ENCODE data around the gene PPM1L. TPM values are rescaled to one million over a fixed set of nuclear protein-coding genes. Genes with fewer than 3 reads are reported as not detected.
A peak's percentile ranks its signal among the peaks of the same experiment; 100 is the strongest.

PPM1L gene
- polyA plus RNA-seq, 3 donors, result 5.5 to 9.9 (median 7.8) TPM

DNA sequence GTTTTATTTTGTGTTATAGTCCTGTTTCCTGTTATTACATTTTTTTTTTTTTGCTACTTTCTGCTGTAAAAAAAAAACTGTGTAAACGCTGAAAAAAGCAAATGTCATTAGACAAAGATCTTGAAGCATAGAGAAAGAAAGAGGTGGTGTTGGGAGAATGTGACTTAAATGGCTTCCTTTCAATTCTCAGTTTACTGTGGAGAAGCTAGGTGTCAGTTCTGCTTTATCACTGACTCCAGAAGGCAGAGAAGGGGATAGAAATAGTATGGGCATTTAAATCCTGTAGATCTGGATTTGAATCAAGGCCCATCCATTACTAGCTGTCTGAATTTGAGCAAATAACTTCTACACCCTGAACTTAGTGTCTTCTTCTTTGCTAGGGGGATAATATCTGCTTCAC, 23.0 kb downstream of the PPM1L start:
- Histone ChIP-seq H4K20me1 (ENCODE audit: insufficient read depth, low read length) (peaks cover 16% of the 10 kb centered on the region), H3K4me3 (replicated peaks in 1 of 3; ENCODE audit: low read depth in 2 of 3, low read length in 3 of 3) (no peak overlapping the region), H3K27me3 (ENCODE audit: control insufficient read depth in 2 of 2, insufficient read depth in 2 of 2, low read length in 2 of 2) (no peaks in the 10 kb centered on the region), H3K9ac (ENCODE audit: insufficient read depth, low read length, poor library complexity, severe bottlenecking) (no peak overlapping the region), H3K36me3 (replicated peaks in 1 of 2; ENCODE audit: control insufficient read depth in 1 of 2, insufficient read depth in 2 of 2, low read length in 2 of 2) (no peaks in the 10 kb centered on the region), H3K9me3 (replicated peaks in 1 of 2; ENCODE audit: control insufficient read depth in 1 of 2, insufficient read depth in 1 of 2, low read length in 2 of 2) (no peaks in the 10 kb centered on the region), H3K79me2 (ENCODE audit: insufficient read depth, low read length) (peaks cover 6% of the 10 kb centered on the region), H3K4me1 (ENCODE audit: control insufficient read depth in 1 of 2, insufficient read depth in 2 of 2, low read length in 2 of 2) (peaks cover 17 to 20% of the 10 kb centered on the region in 2 donors), H3K27ac (ENCODE audit: low read depth in 1 of 2, low read length in 2 of 2) (no peak overlapping the region), H3K4me2 (replicated peaks; ENCODE audit: extremely low read depth, low read length, poor library complexity, severe bottlenecking) (no peak overlapping the region), H2AFZ (ENCODE audit: insufficient read depth, low read depth, low read length, poor library complexity, severe bottlenecking) (no peak overlapping the region)
- Mint-ChIP-seq H3K36me3 (no peaks in the 10 kb centered on the region), H3K4me3 (no peak overlapping the region), H3K9me3 (peaks cover 0 to 3% (median 0%) of the 10 kb centered on the region in 7 donors), H3K27me3 (ENCODE audit: low read depth in 3 of 3) (no peaks in the 10 kb centered on the region), H3K4me1 (peaks cover 25% of the 10 kb centered on the region), H3K27ac (peak overlapping the region in 2 of 7 donors; percentile 35 to 59)
- intact Hi-C loops (cut with micrococcal nuclease), result no loop called here
- 78% methylated on average over 1 of the region's 1 CpG for WGBS (ENCODE audit: insufficient coverage)
- DNase-seq, result no peak
- TF ChIP-seq, protein P1, sequence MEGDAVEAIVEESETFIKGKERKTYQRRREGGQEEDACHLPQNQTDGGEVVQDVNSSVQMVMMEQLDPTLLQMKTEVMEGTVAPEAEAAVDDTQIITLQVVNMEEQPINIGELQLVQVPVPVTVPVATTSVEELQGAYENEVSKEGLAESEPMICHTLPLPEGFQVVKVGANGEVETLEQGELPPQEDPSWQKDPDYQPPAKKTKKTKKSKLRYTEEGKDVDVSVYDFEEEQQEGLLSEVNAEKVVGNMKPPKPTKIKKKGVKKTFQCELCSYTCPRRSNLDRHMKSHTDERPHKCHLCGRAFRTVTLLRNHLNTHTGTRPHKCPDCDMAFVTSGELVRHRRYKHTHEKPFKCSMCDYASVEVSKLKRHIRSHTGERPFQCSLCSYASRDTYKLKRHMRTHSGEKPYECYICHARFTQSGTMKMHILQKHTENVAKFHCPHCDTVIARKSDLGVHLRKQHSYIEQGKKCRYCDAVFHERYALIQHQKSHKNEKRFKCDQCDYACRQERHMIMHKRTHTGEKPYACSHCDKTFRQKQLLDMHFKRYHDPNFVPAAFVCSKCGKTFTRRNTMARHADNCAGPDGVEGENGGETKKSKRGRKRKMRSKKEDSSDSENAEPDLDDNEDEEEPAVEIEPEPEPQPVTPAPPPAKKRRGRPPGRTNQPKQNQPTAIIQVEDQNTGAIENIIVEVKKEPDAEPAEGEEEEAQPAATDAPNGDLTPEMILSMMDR (IDR thresholded peaks at IDR 0.05), result no peak

DNA sequence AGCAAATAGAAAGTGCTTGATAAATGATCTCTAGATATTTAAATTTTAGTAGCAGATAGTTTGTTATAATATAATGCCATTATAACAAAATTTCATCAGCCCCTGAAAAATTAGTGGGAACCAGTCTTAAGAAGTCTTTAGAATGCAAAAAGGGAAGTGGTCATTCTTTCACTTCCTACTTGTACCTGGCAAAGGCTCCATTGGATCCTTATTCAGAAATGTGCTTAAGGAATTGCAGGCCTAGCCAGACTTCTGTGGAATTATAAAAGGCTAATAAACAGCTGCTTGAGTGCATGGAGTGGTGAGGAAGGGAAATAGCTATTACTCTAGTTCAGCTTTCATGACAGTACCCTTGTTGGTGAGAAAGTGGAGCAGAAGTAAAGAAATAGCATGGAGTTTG, 24.2 kb downstream of the PPM1L start:
- peaks cover 28% of the 10 kb centered on the region for H3K4me1 Mint-ChIP-seq
- H3K4me3 Mint-ChIP-seq, result no peak overlapping the region
- Histone ChIP-seq H3K4me3 (replicated peaks in 1 of 3; ENCODE audit: low read depth in 2 of 3, low read length in 3 of 3) (no peak overlapping the region), H3K27ac (ENCODE audit: low read depth in 1 of 2, low read length in 2 of 2) (no peak overlapping the region), H3K4me1 (ENCODE audit: control insufficient read depth in 1 of 2, insufficient read depth in 2 of 2, low read length in 2 of 2) (peaks cover 21 to 28% of the 10 kb centered on the region in 2 donors), H2AFZ (ENCODE audit: insufficient read depth, low read depth, low read length, poor library complexity, severe bottlenecking) (no peak overlapping the region), H3K9ac (ENCODE audit: insufficient read depth, low read length, poor library complexity, severe bottlenecking) (no peak overlapping the region), H4K20me1 (ENCODE audit: insufficient read depth, low read length) (peaks cover 15% of the 10 kb centered on the region), H3K36me3 (replicated peaks in 1 of 2; ENCODE audit: control insufficient read depth in 1 of 2, insufficient read depth in 2 of 2, low read length in 2 of 2) (no peaks in the 10 kb centered on the region), H3K9me3 (replicated peaks in 1 of 2; ENCODE audit: control insufficient read depth in 1 of 2, insufficient read depth in 1 of 2, low read length in 2 of 2) (no peaks in the 10 kb centered on the region), H3K79me2 (ENCODE audit: insufficient read depth, low read length) (peaks cover 6% of the 10 kb centered on the region), H3K4me2 (replicated peaks; ENCODE audit: extremely low read depth, low read length, poor library complexity, severe bottlenecking) (no peak overlapping the region), H3K27me3 (ENCODE audit: control insufficient read depth in 2 of 2, insufficient read depth in 2 of 2, low read length in 2 of 2) (no peaks in the 10 kb centered on the region)
- peak overlapping the region in 1 of 7 donors; percentile 9 for H3K27ac Mint-ChIP-seq
- intact Hi-C loops (cut with micrococcal nuclease), result no loop called here
- TF ChIP-seq, protein P1 (IDR thresholded peaks at IDR 0.05), result no peak
- DNase-seq, result peak; percentile 39 to 83 (median 69)
- H3K9me3 Mint-ChIP-seq, result peaks cover 0 to 3% (median 0%) of the 10 kb centered on the region in 7 donors
- no peaks in the 10 kb centered on the region for H3K27me3 Mint-ChIP-seq (ENCODE audit: low read depth in 3 of 3)
- no peaks in the 10 kb centered on the region for H3K36me3 Mint-ChIP-seq
